ENCODE measurements around the gene LGALS16. TPM values are rescaled to one million over a fixed set of nuclear protein-coding genes. Genes with fewer than 3 reads are reported as not detected.
"Not testable (repeated sequence)": the region's sequence is repeated elsewhere in the genome, so short reads cannot be mapped to it uniquely, and the experiment has no call there.

LGALS16 gene
- total RNA-seq, 4 donors from 2014 or later: not detected

GRCh38 chr19:39643591-39643990, 12.1 kb upstream of the LGALS16 start:
- H3K4me1 ChIP-seq: no peaks in the 10 kb centered on the region
- peaks cover 0 to 53% (median 0%) of the 10 kb centered on the region in 4 donors for H3K27me3 ChIP-seq
- H3K9me3 ChIP-seq: no peaks in the 10 kb centered on the region
- TF ChIP-seq POLR2A (IDR thresholded peaks at IDR 0.05): no peak
- TF ChIP-seq, protein P1, sequence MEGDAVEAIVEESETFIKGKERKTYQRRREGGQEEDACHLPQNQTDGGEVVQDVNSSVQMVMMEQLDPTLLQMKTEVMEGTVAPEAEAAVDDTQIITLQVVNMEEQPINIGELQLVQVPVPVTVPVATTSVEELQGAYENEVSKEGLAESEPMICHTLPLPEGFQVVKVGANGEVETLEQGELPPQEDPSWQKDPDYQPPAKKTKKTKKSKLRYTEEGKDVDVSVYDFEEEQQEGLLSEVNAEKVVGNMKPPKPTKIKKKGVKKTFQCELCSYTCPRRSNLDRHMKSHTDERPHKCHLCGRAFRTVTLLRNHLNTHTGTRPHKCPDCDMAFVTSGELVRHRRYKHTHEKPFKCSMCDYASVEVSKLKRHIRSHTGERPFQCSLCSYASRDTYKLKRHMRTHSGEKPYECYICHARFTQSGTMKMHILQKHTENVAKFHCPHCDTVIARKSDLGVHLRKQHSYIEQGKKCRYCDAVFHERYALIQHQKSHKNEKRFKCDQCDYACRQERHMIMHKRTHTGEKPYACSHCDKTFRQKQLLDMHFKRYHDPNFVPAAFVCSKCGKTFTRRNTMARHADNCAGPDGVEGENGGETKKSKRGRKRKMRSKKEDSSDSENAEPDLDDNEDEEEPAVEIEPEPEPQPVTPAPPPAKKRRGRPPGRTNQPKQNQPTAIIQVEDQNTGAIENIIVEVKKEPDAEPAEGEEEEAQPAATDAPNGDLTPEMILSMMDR (IDR thresholded peaks at IDR 0.05): no peak
- intact Hi-C loops (cut with DNase I): no loop called here
- H3K36me3 ChIP-seq: no peaks in the 10 kb centered on the region
- WGBS, 2 donors: 60 to 66% methylated on average over 5 of the region's 5 CpGs
- no peak overlapping the region for H3K4me3 ChIP-seq
- no peak for DNase-seq
- no peak overlapping the region for H3K27ac ChIP-seq

GRCh38 chr19:39645800-39646411, 9.8 kb upstream of the LGALS16 start:
- 22 to 33% methylated on average over 6 of the region's 6 CpGs for WGBS, 2 donors
- TF ChIP-seq, protein P1 (IDR thresholded peaks at IDR 0.05): no peak
- no peak for TF ChIP-seq POLR2A (IDR thresholded peaks at IDR 0.05)
- Histone ChIP-seq H3K4me1 (no peaks in the 10 kb centered on the region), H3K36me3 (no peaks in the 10 kb centered on the region), H3K27me3 (peaks cover 0 to 32% (median 0%) of the 10 kb centered on the region in 4 donors), H3K9me3 (no peaks in the 10 kb centered on the region), H3K4me3 (no peak overlapping the region), H3K27ac (no peak overlapping the region)
- no peak for DNase-seq
- intact Hi-C loops (cut with DNase I): no loop called here

- Histone ChIP-seq H3K27ac (no peak overlapping the region), H3K36me3 (no peaks in the 10 kb centered on the region), H3K27me3 (peaks cover 0 to 22% (median 0%) of the 10 kb centered on the region in 4 donors), H3K9me3 (no peaks in the 10 kb centered on the region), H3K4me3 (no peak overlapping the region), H3K4me1 (no peaks in the 10 kb centered on the region)
- no peak for DNase-seq
- WGBS, 2 donors: 30 to 43% methylated on average over 3 of the region's 3 CpGs
- intact Hi-C loops (cut with DNase I): no loop called here
- no peak for TF ChIP-seq POLR2A (IDR thresholded peaks at IDR 0.05)
- TF ChIP-seq, protein P1 (IDR thresholded peaks at IDR 0.05): no peak
Observed at GRCh38 chr19:39647918-39648317, 7.8 kb upstream of the LGALS16 start.

GRCh38 chr19:39659791-39660190, 4.1 kb downstream of the LGALS16 start:
- no peaks in the 10 kb centered on the region for H3K36me3 ChIP-seq

DNA sequence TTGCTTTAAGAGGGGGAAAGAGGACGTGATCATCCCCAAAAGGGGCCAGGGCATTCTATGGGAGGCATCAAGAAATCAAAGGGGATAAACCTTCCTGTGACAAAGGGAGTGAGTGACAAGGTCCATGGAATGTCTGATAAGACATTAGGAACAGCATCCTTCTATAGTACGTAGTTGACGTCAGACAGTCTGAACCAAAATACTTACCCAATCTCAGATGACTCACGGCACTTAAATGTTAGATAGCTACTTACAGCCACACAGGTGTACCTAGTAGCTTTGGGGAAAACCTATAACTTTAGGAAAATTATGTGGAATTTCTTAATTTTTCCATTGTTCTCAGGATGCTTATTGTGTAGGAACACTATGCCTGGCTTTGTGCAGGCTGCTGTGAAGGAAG, 4.9 kb downstream of the LGALS16 start:
- no peak overlapping the region for H3K27ac ChIP-seq
- no peaks in the 10 kb centered on the region for H3K9me3 ChIP-seq
- no peak for DNase-seq
- H3K4me1 ChIP-seq: no peaks in the 10 kb centered on the region
- peaks cover 0 to 16% (median 0%) of the 10 kb centered on the region in 4 donors for H3K27me3 ChIP-seq
- intact Hi-C loops (cut with DNase I): no loop called here
- H3K4me3 ChIP-seq: no peak overlapping the region
- TF ChIP-seq POLR2A (IDR thresholded peaks at IDR 0.05): no peak
- WGBS, 2 donors: 75 to 78% methylated on average over 4 of the region's 4 CpGs
- H3K36me3 ChIP-seq: no peaks in the 10 kb centered on the region

More at GRCh38 chr19:39659791-39660190, 4.1 kb downstream of the LGALS16 start:
- Histone ChIP-seq H3K4me3 (no peak overlapping the region), H3K9me3 (no peaks in the 10 kb centered on the region), H3K4me1 (no peaks in the 10 kb centered on the region), H3K27me3 (peaks cover 0 to 16% (median 0%) of the 10 kb centered on the region in 4 donors), H3K27ac (no peak overlapping the region)
- no peak for DNase-seq
- 72 to 74% methylated on average over 4 of the region's 4 CpGs for whole genome bisulfite sequencing, 2 donors
- intact Hi-C loops (cut with DNase I): no loop called here
- TF ChIP-seq POLR2A (IDR thresholded peaks at IDR 0.05): no peak
- TF ChIP-seq, protein P1 (IDR thresholded peaks at IDR 0.05): no peak

DNA sequence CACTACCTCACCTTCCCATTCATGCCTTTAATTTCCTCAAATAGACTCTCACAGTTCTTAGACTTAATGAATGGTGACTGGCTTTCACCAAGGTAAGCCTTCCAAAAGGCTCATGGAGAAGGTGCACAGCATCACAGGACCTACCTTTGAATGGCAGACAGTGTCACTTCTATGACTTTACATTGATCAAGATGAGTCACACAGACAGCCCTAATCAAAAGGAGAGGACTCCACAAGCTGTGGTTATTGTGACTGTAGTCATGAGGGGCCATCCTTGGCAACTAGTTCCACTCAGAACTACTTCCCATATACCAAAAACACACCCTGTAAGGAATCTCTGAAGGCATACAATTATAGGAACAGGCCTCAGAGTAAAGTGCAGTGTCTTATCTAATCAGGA, 5.9 kb downstream of the LGALS16 start:
- Histone ChIP-seq H3K27me3 (peaks cover 0 to 25% (median 0%) of the 10 kb centered on the region in 4 donors), H3K9me3 (no peaks in the 10 kb centered on the region), H3K4me3 (no peak overlapping the region), H3K27ac (no peak overlapping the region), H3K4me1 (no peaks in the 10 kb centered on the region), H3K36me3 (no peaks in the 10 kb centered on the region)
- TF ChIP-seq POLR2A (IDR thresholded peaks at IDR 0.05): no peak
- TF ChIP-seq, protein P1 (IDR thresholded peaks at IDR 0.05): no peak
- DNase-seq: no peak
- intact Hi-C loops (cut with DNase I): no loop called here

DNA sequence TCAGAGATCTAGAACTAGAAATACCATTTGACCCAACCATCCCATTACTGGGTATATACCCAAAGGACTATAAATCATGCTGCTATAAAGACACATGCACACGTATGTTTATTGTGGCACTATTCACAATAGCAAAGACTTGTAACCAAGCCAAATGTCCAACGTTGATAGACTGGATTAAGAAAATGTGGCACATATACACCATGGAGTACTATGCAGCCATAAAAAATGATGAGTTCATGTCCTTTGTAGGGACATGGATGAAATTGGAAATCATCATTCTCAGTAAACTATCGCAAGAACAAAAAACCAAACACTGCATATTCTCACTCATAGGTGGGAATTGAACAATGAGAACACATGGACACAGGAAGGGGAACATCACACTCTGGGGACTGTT, 14.1 kb downstream of the LGALS16 start:
- intact Hi-C loops (cut with DNase I): loop anchor here (5.0 kb wide), 1 partner anchor 118 kb away; no protein-coding TSS in a partner anchor
- not testable (repeated sequence) for H3K9me3 ChIP-seq, H3K36me3 ChIP-seq, DNase-seq, H3K4me1 ChIP-seq, H3K4me3 ChIP-seq, H3K27ac ChIP-seq
- peaks cover 0 to 33% (median 0%) of the 10 kb centered on the region in 4 donors for H3K27me3 ChIP-seq
- WGBS, 2 donors: 72 to 82% methylated on average over 2 of the region's 3 CpGs

All from esophagus squamous epithelium (tissue), 5 donors.